SK-N-SH treated with all-trans-retinoic acid at 6 μM for 48 hours (cell line): ENCODE data around the gene ATP2B1.

Experiments used
- ZFP30 ChIP-seq: fragments of 450-650 bp; formaldehyde crosslinking; IDR thresholded peaks from 2 replicates; pipeline ENCODE4 v1.5.0; 2022; ENCODE audit warnings: mild to moderate bottlenecking, moderate library complexity
- TF ChIP-seq, protein P1 (sequence below): fragments of 250-450 bp; sonication (Bioruptor Pico); IDR thresholded peaks from 2 replicates; pipeline ENCODE4 v1.8.0; 2020; ENCODE audit warnings: mild to moderate bottlenecking, moderate library complexity, borderline replicate concordance

DNA sequence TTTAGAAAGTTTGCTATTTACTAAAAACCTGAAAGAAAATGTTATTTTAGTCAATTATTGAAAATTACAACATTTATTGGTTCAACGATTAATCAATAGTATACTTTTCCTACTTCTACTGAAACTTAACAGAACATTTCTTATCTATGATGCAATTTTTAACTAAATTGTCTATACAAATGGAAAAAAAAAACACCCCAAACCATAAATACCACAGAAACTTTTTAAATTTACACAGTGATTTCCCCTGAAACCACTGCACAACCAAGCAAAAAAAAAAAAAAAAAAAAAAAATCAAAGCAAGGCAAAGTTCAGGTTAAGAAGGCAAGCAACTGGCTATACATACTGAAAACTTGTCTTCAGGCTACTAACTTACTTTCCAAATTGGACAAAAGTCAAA lies 110.9 kb downstream of the ATP2B1 start:
- TF ChIP-seq, protein P1, sequence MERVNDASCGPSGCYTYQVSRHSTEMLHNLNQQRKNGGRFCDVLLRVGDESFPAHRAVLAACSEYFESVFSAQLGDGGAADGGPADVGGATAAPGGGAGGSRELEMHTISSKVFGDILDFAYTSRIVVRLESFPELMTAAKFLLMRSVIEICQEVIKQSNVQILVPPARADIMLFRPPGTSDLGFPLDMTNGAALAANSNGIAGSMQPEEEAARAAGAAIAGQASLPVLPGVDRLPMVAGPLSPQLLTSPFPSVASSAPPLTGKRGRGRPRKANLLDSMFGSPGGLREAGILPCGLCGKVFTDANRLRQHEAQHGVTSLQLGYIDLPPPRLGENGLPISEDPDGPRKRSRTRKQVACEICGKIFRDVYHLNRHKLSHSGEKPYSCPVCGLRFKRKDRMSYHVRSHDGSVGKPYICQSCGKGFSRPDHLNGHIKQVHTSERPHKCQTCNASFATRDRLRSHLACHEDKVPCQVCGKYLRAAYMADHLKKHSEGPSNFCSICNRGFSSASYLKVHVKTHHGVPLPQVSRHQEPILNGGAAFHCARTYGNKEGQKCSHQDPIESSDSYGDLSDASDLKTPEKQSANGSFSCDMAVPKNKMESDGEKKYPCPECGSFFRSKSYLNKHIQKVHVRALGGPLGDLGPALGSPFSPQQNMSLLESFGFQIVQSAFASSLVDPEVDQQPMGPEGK = no peak
- TF ChIP-seq ZFP30 (CRISPR knock-in tag) = no peak
